Measurements from ENCODE around the gene WFDC8.

DNA sequence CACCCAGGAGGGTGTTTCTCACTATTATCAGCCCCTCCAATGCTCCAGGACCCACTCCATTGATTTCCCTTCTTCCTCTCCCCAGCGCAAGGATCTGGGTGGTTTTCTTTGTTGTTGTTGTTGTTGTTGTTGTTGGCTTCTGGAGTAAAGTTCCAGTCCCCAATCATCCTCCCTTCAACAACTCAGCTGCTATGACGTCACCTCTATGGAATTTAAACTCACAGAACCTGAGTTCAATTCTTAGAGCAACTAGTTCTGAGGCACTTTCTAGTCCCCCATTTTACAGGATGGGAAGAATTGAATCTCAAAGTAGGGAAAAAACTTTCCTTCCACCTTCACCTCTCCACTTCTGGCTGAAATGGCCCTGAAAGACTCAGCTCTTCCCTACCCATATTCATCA lies 9.7 kb upstream of the WFDC8 start:
- TF ChIP-seq BACH2 (CRISPR knock-in tag; IDR thresholded peaks at IDR 0.05; ENCODE audit: borderline replicate concordance) (no peak), ZFP3 (CRISPR knock-in tag; IDR thresholded peaks at IDR 0.05) (no peak), ZNF70 (CRISPR knock-in tag; IDR thresholded peaks at IDR 0.05) (no peak), TCF4 (CRISPR knock-in tag; IDR thresholded peaks at IDR 0.05; ENCODE audit: borderline replicate concordance) (no peak), CREB5 (CRISPR knock-in tag; IDR thresholded peaks at IDR 0.05; ENCODE audit: low read depth) (no peak)
- TF ChIP-seq, protein P1, sequence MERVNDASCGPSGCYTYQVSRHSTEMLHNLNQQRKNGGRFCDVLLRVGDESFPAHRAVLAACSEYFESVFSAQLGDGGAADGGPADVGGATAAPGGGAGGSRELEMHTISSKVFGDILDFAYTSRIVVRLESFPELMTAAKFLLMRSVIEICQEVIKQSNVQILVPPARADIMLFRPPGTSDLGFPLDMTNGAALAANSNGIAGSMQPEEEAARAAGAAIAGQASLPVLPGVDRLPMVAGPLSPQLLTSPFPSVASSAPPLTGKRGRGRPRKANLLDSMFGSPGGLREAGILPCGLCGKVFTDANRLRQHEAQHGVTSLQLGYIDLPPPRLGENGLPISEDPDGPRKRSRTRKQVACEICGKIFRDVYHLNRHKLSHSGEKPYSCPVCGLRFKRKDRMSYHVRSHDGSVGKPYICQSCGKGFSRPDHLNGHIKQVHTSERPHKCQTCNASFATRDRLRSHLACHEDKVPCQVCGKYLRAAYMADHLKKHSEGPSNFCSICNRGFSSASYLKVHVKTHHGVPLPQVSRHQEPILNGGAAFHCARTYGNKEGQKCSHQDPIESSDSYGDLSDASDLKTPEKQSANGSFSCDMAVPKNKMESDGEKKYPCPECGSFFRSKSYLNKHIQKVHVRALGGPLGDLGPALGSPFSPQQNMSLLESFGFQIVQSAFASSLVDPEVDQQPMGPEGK (CRISPR knock-in tag; IDR thresholded peaks at IDR 0.05; ENCODE audit: borderline replicate concordance) = no peak
